ENCODE data around the gene INO80B.

INO80B gene

GRCh38 chr2:74503506-74504475 lies 48.9 kb downstream of the INO80B start:
- DNase-seq, result no peak

GRCh38 chr2:74504591-74504990 lies 49.7 kb downstream of the INO80B start:
- no peak for DNase-seq

GRCh38 chr2:74505448-74506246 lies 50.8 kb downstream of the INO80B start:
- DNase-seq, result no peak

DNA sequence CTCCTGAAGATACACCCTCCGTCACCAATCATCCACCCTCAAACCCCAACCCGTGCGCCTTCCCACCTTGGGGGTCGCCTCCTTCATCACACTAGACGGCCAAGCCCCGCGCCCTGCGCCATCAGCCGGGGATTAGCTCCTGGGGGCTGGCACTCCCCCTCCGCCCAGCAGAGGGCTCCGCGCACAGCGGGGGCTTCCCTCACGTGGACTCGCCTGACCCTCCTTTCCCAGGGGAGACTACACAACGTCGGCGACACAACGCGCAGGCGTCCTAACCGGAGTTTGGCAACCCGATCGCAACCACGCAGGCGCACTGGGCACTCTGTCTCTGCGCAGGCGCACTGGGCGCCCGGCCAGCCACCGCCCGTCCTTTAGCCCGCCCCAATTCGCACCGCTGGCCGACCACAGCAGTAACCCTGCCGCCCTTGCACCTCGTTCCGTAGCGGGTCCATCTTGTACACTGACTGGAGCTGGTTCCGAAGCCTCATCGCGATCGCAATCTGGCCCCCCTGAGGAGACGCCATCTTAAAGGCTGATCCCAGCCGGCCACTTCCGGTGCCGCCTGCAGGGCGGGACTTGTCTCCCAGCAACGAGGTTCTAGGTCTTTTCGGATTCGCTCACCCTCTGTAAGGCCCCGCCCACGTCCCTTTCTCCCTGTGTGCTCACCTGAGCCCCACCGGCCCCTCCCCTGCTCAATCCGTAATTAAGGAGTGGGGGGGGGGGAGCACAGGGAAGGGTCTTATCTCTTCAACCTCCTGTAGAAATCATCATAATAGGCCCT lies 52.4 kb downstream of the INO80B start, which contains the start of gene PCGF1:
TSS of gene PCGF1 (minus strand) at position 551 of the 781 bp plus-strand sequence. CDS start at position 524, 27 bp downstream.
- DNase-seq, result peak; percentile 97

All from NCI-H510A (cell line).